NCI-H1417 (cell line): ENCODE results near the gene VASP.

Source experiments
- DNase-seq, 3 experiments: peaks; one replicate each; lab custom pipeline; 2025; lab: John Stamatoyannopoulos, UW

Gene VASP

GRCh38 chr19:45547965-45548609 is 40.8 kb downstream of the VASP start:
- DNase-seq, result no peak

GRCh38 chr19:45553464-45553863 is 46.2 kb downstream of the VASP start:
- DNase-seq, result no peak

GRCh38 chr19:45554481-45554880 is 47.2 kb downstream of the VASP start:
- DNase-seq, result no peak

GRCh38 chr19:45556835-45557234 is 49.6 kb downstream of the VASP start:
- DNase-seq, result no peak

- peak in 1 of 3 experiments; percentile 5 for DNase-seq
Observed at GRCh38 chr19:45558399-45558878, 51.2 kb downstream of the VASP start.

- no peak for DNase-seq
Observed at GRCh38 chr19:45560038-45560437, 52.8 kb downstream of the VASP start.

GRCh38 chr19:45560686-45561085 is 53.4 kb downstream of the VASP start:
- no peak for DNase-seq

- no peak for DNase-seq
Observed at GRCh38 chr19:45564131-45564780, 57.0 kb downstream of the VASP start.

GRCh38 chr19:45567609-45568008 is 60.3 kb downstream of the VASP start:
- DNase-seq, result no peak

GRCh38 chr19:45568732-45569131 is 61.5 kb downstream of the VASP start:
- DNase-seq, result no peak

GRCh38 chr19:45569619-45570421 is 62.5 kb downstream of the VASP start:
- no peak for DNase-seq

- no peak for DNase-seq
Observed at GRCh38 chr19:45571457-45572220, 64.4 kb downstream of the VASP start.

GRCh38 chr19:45574526-45574925 is 67.2 kb downstream of the VASP start:
- no peak for DNase-seq

GRCh38 chr19:45575216-45575615 is 67.9 kb downstream of the VASP start:
- DNase-seq, result no peak
